ENCODE results near the gene LCN15. TPM values are rescaled to one million over a fixed set of nuclear protein-coding genes. Genes with fewer than 3 reads are reported as not detected.
A peak's percentile ranks its signal among the peaks of the same experiment; 100 is the strongest.

Gene LCN15
- total and polyA plus RNA-seq, 2 of the 13 experiments (the other 11 are each of a cell fraction or from before 2014, with no cell fraction given): 1.3 to 53.7 TPM

DNA sequence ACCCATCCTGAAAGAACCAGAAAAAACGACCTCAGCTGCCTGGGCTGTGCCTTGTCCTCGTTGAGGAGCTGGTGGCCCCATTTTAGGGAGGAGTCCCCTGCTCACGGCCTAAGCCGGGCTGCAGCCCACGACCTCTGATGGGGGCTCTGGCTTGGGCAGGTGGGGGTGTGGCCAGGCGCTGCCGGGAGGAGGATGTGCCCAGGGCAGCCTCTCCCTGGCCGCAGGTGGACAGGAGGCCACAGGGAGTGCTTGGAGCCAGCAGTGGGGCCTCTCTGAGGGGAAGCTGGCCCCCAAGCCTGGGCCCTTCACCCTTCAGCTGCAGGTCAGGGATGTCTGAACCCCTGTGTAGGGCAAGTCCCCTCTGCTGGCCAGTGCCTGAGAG is 49.4 kb downstream of the LCN15 start (continued):
- TF ChIP-seq, protein P1, sequence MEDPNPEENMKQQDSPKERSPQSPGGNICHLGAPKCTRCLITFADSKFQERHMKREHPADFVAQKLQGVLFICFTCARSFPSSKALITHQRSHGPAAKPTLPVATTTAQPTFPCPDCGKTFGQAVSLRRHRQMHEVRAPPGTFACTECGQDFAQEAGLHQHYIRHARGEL (CRISPR knock-in tag; IDR thresholded peaks at IDR 0.05): no peak

- FAIRE-seq: no peak
- H3K4me1 ChIP-seq (ENCODE audit: insufficient read depth, low read length): peaks cover 22% of the 10 kb centered on the region
- in situ Hi-C loops (cut with HindIII; ENCODE audit: extremely low pct_ligation_motif_present, low pct_unique_long_range_greater_than_20kb) (no loop called here), intact Hi-C loops (cut with micrococcal nuclease; ENCODE audit: unreplicated experiment) (no loop called here)
- no peak overlapping the region for H3K9ac ChIP-seq (ENCODE audit: insufficient read depth, low read depth, low read length)
- H2AFZ ChIP-seq (ENCODE audit: low read length): no peak overlapping the region
- H3K4me3 ChIP-seq (replicated peaks in 1 of 3; ENCODE audit: insufficient read depth in 1 of 3, low read depth in 2 of 3, low read length in 3 of 3): peak overlapping the region in 1 of 3 experiments; percentile 66; a peak in 1 of 6 replicates
- POLR2A ChIA-PET: interaction anchor here (3.8 kb wide), 1 partner anchor 14 kb away, joined by 17 read pairs; no protein-coding TSS in a partner anchor
- no peaks in the 10 kb centered on the region for H3K9me3 ChIP-seq (ENCODE audit: low read length)
- CTCF ChIA-PET (ENCODE audit: low intra/inter-chr PET ratio, low total read pairs): no interaction called here
- WGBS (ENCODE audit: low lambda C conversion rate): 74% methylated on average over 9 of the region's 17 CpGs
- no peak for DNase-seq (ENCODE audit: low spot score)
- H4K20me1 ChIP-seq (ENCODE audit: insufficient read depth, low read length): no peaks in the 10 kb centered on the region
- no peak overlapping the region for H3K27ac ChIP-seq (ENCODE audit: extremely low read length, insufficient read depth, low read length)
- no peaks in the 10 kb centered on the region for H3K79me2 ChIP-seq (ENCODE audit: insufficient read depth, low read length)
- peaks cover 4 to 30% of the 10 kb centered on the region in 2 experiments; a peak in 3 of 5 replicates for H3K27me3 ChIP-seq (ENCODE audit: control insufficient read depth in 1 of 2, insufficient read depth in 2 of 2, low read length in 2 of 2)
- BruUV-seq (replicated peaks): no TSS peak
- H3K36me3 ChIP-seq (replicated peaks in 1 of 2; ENCODE audit: control insufficient read depth in 1 of 2, insufficient read depth in 2 of 2, low read length in 2 of 2): no peaks in the 10 kb centered on the region
- TF ChIP-seq ATF1 (CRISPR knock-in tag; IDR thresholded peaks at IDR 0.05) (no peak), ZNF121 (CRISPR knock-in tag; IDR thresholded peaks at IDR 0.05) (peak; percentile 81)
- H3K4me2 ChIP-seq (ENCODE audit: low read depth, low read length): no peak overlapping the region
- no peak for ATAC-seq
Measured at GRCh38 chr9:136714096-136714892, 50.0 kb downstream of the LCN15 start.

DNA sequence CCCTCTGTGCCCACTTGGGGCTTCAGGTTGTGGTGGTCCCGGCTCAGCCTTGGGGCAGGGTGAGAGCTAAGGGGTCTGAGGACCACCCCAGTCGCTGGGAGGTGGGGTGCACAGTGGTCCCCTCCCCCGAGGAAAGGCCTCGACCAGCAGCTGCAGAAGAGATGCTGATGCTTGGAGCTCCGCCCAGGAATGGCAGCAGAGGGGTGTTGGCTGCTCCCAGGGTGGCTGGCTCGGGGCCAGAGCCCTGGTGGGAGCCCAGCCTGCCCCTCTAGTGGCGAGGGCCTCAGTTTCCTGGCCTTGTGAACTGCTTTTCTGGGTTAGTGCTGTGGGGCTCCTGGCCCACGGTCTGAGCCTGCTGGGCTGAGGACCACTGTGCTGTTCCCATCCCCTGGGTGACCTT is 50.8 kb downstream of the LCN15 start:
- no peak overlapping the region for H3K27ac ChIP-seq (ENCODE audit: extremely low read length, insufficient read depth, low read length)
- ATAC-seq (no peak), DNase-seq (ENCODE audit: low spot score) (no peak), FAIRE-seq (no peak)
- no peak overlapping the region for H2AFZ ChIP-seq (ENCODE audit: low read length)
- peak overlapping the region in 2 of 3 experiments; percentile 54 to 66; a peak in 2 of 6 replicates for H3K4me3 ChIP-seq (replicated peaks in 1 of 3; ENCODE audit: insufficient read depth in 1 of 3, low read depth in 2 of 3, low read length in 3 of 3)
- in situ Hi-C loops (cut with HindIII; ENCODE audit: extremely low pct_ligation_motif_present, low pct_unique_long_range_greater_than_20kb): no loop called here
- ChIA-PET CTCF (ENCODE audit: low intra/inter-chr PET ratio, low total read pairs) (no interaction called here), POLR2A (interaction anchor here (0.6 to 3.8 kb wide), 2 partner anchors 15 to 806 kb away, joined by 5 to 17 read pairs; partner anchors contain the start of gene CAMSAP1)
- H3K36me3 ChIP-seq (replicated peaks in 1 of 2; ENCODE audit: control insufficient read depth in 1 of 2, insufficient read depth in 2 of 2, low read length in 2 of 2): no peaks in the 10 kb centered on the region
- intact Hi-C loops (cut with micrococcal nuclease; ENCODE audit: unreplicated experiment): no loop called here
- H3K9me3 ChIP-seq (ENCODE audit: low read length): no peaks in the 10 kb centered on the region
- WGBS (ENCODE audit: low lambda C conversion rate): no CpG with 5 or more reads among the region's 8 CpGs
- no peaks in the 10 kb centered on the region for H3K79me2 ChIP-seq (ENCODE audit: insufficient read depth, low read length)
- H3K4me2 ChIP-seq (ENCODE audit: low read depth, low read length): peak overlapping the region; percentile 65
- H3K27me3 ChIP-seq (ENCODE audit: control insufficient read depth in 1 of 2, insufficient read depth in 2 of 2, low read length in 2 of 2): peaks cover 4 to 36% of the 10 kb centered on the region in 2 experiments; a peak in 3 of 5 replicates
- no peaks in the 10 kb centered on the region for H4K20me1 ChIP-seq (ENCODE audit: insufficient read depth, low read length)
- H3K4me1 ChIP-seq (ENCODE audit: insufficient read depth, low read length): peaks cover 22% of the 10 kb centered on the region
- no peak overlapping the region for H3K9ac ChIP-seq (ENCODE audit: insufficient read depth, low read depth, low read length)
- no TSS peak for BruUV-seq (replicated peaks)
- no peak for TF ChIP-seq SNAPC2 (CRISPR knock-in tag; IDR thresholded peaks at IDR 0.05)
- TF ChIP-seq ZNF3 (CRISPR knock-in tag; IDR thresholded peaks at IDR 0.05): no peak
- no peak for TF ChIP-seq SIX1 (CRISPR knock-in tag; IDR thresholded peaks at IDR 0.05; ENCODE audit: borderline replicate concordance)
- no peak for TF ChIP-seq ATAD3A (CRISPR knock-in tag; IDR thresholded peaks at IDR 0.05)
- TF ChIP-seq GPN1 (CRISPR knock-in tag; IDR thresholded peaks at IDR 0.05; ENCODE audit: borderline replicate concordance): no peak
- TF ChIP-seq, protein P2, sequence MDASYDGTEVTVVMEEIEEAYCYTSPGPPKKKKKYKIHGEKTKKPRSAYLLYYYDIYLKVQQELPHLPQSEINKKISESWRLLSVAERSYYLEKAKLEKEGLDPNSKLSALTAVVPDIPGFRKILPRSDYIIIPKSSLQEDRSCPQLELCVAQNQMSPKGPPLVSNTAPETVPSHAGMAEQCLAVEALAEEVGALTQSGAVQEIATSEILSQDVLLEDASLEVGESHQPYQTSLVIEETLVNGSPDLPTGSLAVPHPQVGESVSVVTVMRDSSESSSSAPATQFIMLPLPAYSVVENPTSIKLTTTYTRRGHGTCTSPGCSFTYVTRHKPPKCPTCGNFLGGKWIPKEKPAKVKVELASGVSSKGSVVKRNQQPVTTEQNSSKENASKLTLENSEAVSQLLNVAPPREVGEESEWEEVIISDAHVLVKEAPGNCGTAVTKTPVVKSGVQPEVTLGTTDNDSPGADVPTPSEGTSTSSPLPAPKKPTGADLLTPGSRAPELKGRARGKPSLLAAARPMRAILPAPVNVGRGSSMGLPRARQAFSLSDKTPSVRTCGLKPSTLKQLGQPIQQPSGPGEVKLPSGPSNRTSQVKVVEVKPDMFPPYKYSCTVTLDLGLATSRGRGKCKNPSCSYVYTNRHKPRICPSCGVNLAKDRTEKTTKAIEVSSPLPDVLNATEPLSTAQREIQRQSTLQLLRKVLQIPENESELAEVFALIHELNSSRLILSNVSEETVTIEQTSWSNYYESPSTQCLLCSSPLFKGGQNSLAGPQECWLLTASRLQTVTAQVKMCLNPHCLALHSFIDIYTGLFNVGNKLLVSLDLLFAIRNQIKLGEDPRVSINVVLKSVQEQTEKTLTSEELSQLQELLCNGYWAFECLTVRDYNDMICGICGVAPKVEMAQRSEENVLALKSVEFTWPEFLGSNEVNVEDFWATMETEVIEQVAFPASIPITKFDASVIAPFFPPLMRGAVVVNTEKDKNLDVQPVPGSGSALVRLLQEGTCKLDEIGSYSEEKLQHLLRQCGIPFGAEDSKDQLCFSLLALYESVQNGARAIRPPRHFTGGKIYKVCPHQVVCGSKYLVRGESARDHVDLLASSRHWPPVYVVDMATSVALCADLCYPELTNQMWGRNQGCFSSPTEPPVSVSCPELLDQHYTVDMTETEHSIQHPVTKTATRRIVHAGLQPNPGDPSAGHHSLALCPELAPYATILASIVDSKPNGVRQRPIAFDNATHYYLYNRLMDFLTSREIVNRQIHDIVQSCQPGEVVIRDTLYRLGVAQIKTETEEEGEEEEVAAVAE (CRISPR knock-in tag; IDR thresholded peaks at IDR 0.05; ENCODE audit: borderline replicate concordance): no peak
- TF ChIP-seq ZFP62 (CRISPR knock-in tag; IDR thresholded peaks at IDR 0.05): no peak
